Psoas muscle (tissue), 8 donors: ENCODE data around the gene GRAMD1A. TPM values are rescaled to one million over a fixed set of nuclear protein-coding genes. Genes with fewer than 3 reads are reported as not detected.

ENCODE experiments used
- ATAC-seq, 4 donors: fragments of 200-7000 bp; cut with Tn5 transposase; one replicate each; pipeline ENCODE4 v1.9.1; 2020; ENCODE audit warnings: moderate library complexity in 3 of 4, mild to moderate bottlenecking in 2 of 4
- DNase-seq, 2 donors: peaks; one replicate each; pipeline ENCODE4 v3.0.0-alpha.2; 2020
- H3K27ac ChIP-seq: fragments of 200-600 bp; one replicate; pipeline ENCODE4 v1.8.0; 2022
- H3K27me3 ChIP-seq, 3 donors: fragments of 200-600 bp in 1 of 3; one replicate each; pipeline versions ENCODE4 v1.6.1 to v1.8.0; 2013 to 2022; ENCODE audit warnings: low read length in 2 of 3, mild to moderate bottlenecking in 2 of 3, moderate library complexity in 1 of 3; ENCODE audit not compliant: insufficient read depth in 3 of 3
- H3K36me3 ChIP-seq, 2 donors: fragments of 200-600 bp in 1 of 2; one replicate each; pipeline versions ENCODE4 v1.6.1 to v1.8.0; 2013 to 2022; ENCODE audit warnings: low read depth in 1 of 2, mild to moderate bottlenecking in 1 of 2, moderate library complexity in 1 of 2; ENCODE audit not compliant: insufficient read depth in 1 of 2
- H3K4me1 ChIP-seq: fragments of 200-600 bp; one replicate; pipeline ENCODE4 v1.8.0; 2022
- H3K4me3 ChIP-seq: fragments of 200-600 bp; one replicate; pipeline ENCODE4 v1.8.0; 2022; ENCODE audit warnings: mild to moderate bottlenecking
- H3K9me3 ChIP-seq: fragments of 200-600 bp; one replicate; pipeline ENCODE4 v1.8.0; 2022
- CTCF ChIP-seq: fragments of 200-600 bp; IDR thresholded peaks from one replicate; pipeline ENCODE4 v1.8.0; 2022; ENCODE audit warnings: antibody characterized with exemption
- WGBS, 3 donors: extraction: QIAGEN DNeasy Blood & Tissue Kit; methylation state at CpG; one replicate each; pipeline versions ENCODE4 v1.1.6 to v1.1.7; 2013; 5-methylcytosine and 5-hydroxymethylcytosine counted together
- intact Hi-C, 2 donors: fragments of 100-400 bp; cut with DNase I; formaldehyde crosslinking; loops; one replicate each; pipeline versions ENCODE4 v1.11.0 to v1.14.2; 2022
- polyA plus RNA-seq, 3 donors: library from polyadenylated mRNA; stranded (reverse); fragments of 200-250 nt; gene quantifications; one replicate each; pipeline ENCODE4 v1.2.3, GENCODE V29; 2013
- total RNA-seq, 4 donors: library from RNA; stranded (reverse); fragmentation: NEBNext Ultra II Directional in 2 of 4; extraction: Animal tissue kit (Norgen Biotek cat#: 25700) in 2 of 4; gene quantifications; one replicate each; pipeline versions ENCODE4 v1.2.1 to v1.2.4, GENCODE V29; 2021 to 2023
- donor health status: healthy with polysubstance abuse.
- donor health status: DM: no; HTN: no; CAD: no; lungs with moderate emphysema.
- donor health status: Bipolar disorder and iron deficiency.
- donor health status: healthy.
- donor health status: DM: yes; HTN: yes; CAD: no.
- donor health status: DM: no; HTN: no; CAD: no.
- donor health status: DM: no; HTN: no; CAD: no.
- donor health status: DM: yes; HTN: yes; CAD: no.

The GRAMD1A gene
- total and polyA plus RNA-seq, 7 donors = 15.6 to 55.0 (median 36.3) TPM

- ATAC-seq (peak; percentile 1 to 11 (median 4)), DNase-seq (peak in 1 of 2 donors; percentile 76)
- intact Hi-C loops = no loop called here
- TF ChIP-seq CTCF = no peak
- no peaks in the 10 kb centered on the region for H3K27me3 ChIP-seq
- peaks cover 0 to 44% of the 10 kb centered on the region in 2 donors for H3K36me3 ChIP-seq
- H3K9me3 ChIP-seq = no peaks in the 10 kb centered on the region
- peaks cover 84% of the 10 kb centered on the region for H3K4me1 ChIP-seq
- WGBS, 3 donors = 33 to 48% (median 37%) methylated on average over 17 of the region's 17 CpGs
- peak overlapping the region; percentile 32 for H3K4me3 ChIP-seq
- peak overlapping the region; percentile 94 for H3K27ac ChIP-seq
These were observed 38.7 kb downstream of the GRAMD1A start for GRCh38 chr19:35038623-35039512.

- TF ChIP-seq CTCF = no peak
- intact Hi-C loops = loop anchor here in 1 of 2 donors (5.0 kb wide), 1 partner anchor 97 kb away; the partner anchor contains the start of genes FXYD1 and LGI4
- no peaks in the 10 kb centered on the region for H3K27me3 ChIP-seq
- H3K36me3 ChIP-seq = peaks cover 0 to 33% of the 10 kb centered on the region in 2 donors
- no peaks in the 10 kb centered on the region for H3K9me3 ChIP-seq
- H3K4me3 ChIP-seq = peak overlapping the region; percentile 32
- ATAC-seq (no peak), DNase-seq (no peak)
- WGBS, 3 donors = 54 to 58% (median 57%) methylated on average over 34 to 39 of the region's 39 CpGs
- H3K4me1 ChIP-seq = peaks cover 78% of the 10 kb centered on the region
- peak overlapping the region; percentile 94 for H3K27ac ChIP-seq
These were observed 40.0 kb downstream of the GRAMD1A start for GRCh38 chr19:35039881-35040825.

GRCh38 chr19:35040826-35041547 is 40.9 kb downstream of the GRAMD1A start:
- WGBS, 3 donors = 5 to 10% (median 9%) methylated on average over 30 to 36 of the region's 36 CpGs
- DNase-seq = peak; percentile 96 to 98
- peak; percentile 75 to 88 (median 78) for ATAC-seq
- peak overlapping the region; percentile 94 for H3K27ac ChIP-seq
- intact Hi-C loops = loop anchor here in 1 of 2 donors (5.0 kb wide), 1 partner anchor 96 kb away; the partner anchor contains the start of genes FXYD1 and LGI4
- no peak for TF ChIP-seq CTCF
- peak overlapping the region; percentile 32 for H3K4me3 ChIP-seq
- no peaks in the 10 kb centered on the region for H3K27me3 ChIP-seq
- H3K9me3 ChIP-seq = no peaks in the 10 kb centered on the region
- peaks cover 80% of the 10 kb centered on the region for H3K4me1 ChIP-seq
- H3K36me3 ChIP-seq = peaks cover 0 to 25% of the 10 kb centered on the region in 2 donors

GRCh38 chr19:35041548-35042055 is 41.5 kb downstream of the GRAMD1A start, which contains the start of gene HPN:
Gene HPN (plus strand): TSS chr19:35041721. CDS start chr19:35042507, 786 bp downstream.
- WGBS, 3 donors = 51 to 59% (median 57%) methylated on average over 15 to 19 of the region's 19 CpGs
- Histone ChIP-seq H3K36me3 (peaks cover 0 to 19% of the 10 kb centered on the region in 2 donors), H3K27ac (peak within 1 kb of the TSS; percentile 94), H3K4me3 (peak within 1 kb of the TSS; percentile 32), H3K27me3 (no peaks in the 10 kb centered on the region), H3K9me3 (no peaks in the 10 kb centered on the region), H3K4me1 (peaks cover 75% of the 10 kb centered on the region)
- TF ChIP-seq CTCF = no peak
- peak in 1 of 2 donors; percentile 63 for DNase-seq
- intact Hi-C loops = loop anchor here in 1 of 2 donors (5.0 kb wide), 1 partner anchor 96 kb away; the partner anchor contains the start of genes FXYD1 and LGI4
- peak; percentile 1 to 4 (median 2) for ATAC-seq
